Measurements from ENCODE around the gene GBX1.

DNA sequence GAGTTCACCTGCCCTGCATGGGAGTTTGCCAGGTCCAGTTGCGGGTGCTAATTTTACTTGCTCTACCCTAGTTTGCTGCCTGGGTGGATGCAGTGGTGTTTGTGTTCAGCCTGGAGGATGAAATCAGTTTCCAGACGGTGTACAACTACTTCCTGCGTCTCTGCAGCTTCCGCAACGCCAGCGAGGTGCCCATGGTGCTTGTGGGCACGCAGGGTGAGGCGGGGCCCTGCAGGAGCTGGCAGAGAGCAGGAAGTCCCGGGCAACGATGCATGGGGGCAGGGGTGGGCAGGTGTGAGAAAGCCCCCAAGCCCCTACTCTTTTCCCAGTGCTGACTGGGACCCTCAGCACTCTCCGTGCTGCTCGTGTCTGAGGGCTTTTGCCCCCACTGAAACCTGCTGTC is 49.9 kb downstream of the GBX1 start:
- TF ChIP-seq, protein P1, sequence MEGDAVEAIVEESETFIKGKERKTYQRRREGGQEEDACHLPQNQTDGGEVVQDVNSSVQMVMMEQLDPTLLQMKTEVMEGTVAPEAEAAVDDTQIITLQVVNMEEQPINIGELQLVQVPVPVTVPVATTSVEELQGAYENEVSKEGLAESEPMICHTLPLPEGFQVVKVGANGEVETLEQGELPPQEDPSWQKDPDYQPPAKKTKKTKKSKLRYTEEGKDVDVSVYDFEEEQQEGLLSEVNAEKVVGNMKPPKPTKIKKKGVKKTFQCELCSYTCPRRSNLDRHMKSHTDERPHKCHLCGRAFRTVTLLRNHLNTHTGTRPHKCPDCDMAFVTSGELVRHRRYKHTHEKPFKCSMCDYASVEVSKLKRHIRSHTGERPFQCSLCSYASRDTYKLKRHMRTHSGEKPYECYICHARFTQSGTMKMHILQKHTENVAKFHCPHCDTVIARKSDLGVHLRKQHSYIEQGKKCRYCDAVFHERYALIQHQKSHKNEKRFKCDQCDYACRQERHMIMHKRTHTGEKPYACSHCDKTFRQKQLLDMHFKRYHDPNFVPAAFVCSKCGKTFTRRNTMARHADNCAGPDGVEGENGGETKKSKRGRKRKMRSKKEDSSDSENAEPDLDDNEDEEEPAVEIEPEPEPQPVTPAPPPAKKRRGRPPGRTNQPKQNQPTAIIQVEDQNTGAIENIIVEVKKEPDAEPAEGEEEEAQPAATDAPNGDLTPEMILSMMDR (optimal IDR thresholded peaks at IDR 0.05 in 1 of 3, IDR thresholded peaks at IDR 0.05 in 1 of 3, conservative IDR thresholded peaks at IDR 0.05 in 1 of 3; ENCODE audit: extremely low read depth in 1 of 3, insufficient read depth in 2 of 3, low read length in 3 of 3): no peak
- no peak for TF ChIP-seq EZH2 (IDR thresholded peaks at IDR 0.05; ENCODE audit: low read length)
